HT1080 (cell line): ENCODE data around the gene ZMYM2. TPM values are rescaled to one million over a fixed set of nuclear protein-coding genes. Genes with fewer than 3 reads are reported as not detected.
"Not testable (repeated sequence)": the region's sequence is repeated elsewhere in the genome, so short reads cannot be mapped to it uniquely, and the experiment has no call there.

Experiments
- DNase-seq: peaks from one replicate; pipeline ENCODE4 v3.0.0-alpha.2; 2015; ENCODE audit warnings: low read depth
- polyA plus RNA-seq, 2 experiments: library from polyadenylated mRNA; depleted of rRNA; stranded (reverse); fragments of >200 nt; gene quantifications; 2 replicates each; pipeline ENCODE4 v1.2.3, GENCODE V29; 2015
- total RNA-seq: library from RNA; depleted of rRNA; stranded (reverse); fragments of >200 nt; shearing (Covaris generic); gene quantifications from 2 replicates; pipeline ENCODE4 v1.2.3, GENCODE V29; 2014; rRNA removed

The ZMYM2 gene
- 16.6 and 18.7 TPM in 2 replicates for total RNA-seq
- polyA plus RNA-seq (2015; cell fraction: cytosol; rRNA removed): 17.1 and 21.1 TPM in 2 replicates
- 78.7 and 82.2 TPM in 2 replicates for polyA plus RNA-seq (2015; cell fraction: nucleus; rRNA removed)

DNA sequence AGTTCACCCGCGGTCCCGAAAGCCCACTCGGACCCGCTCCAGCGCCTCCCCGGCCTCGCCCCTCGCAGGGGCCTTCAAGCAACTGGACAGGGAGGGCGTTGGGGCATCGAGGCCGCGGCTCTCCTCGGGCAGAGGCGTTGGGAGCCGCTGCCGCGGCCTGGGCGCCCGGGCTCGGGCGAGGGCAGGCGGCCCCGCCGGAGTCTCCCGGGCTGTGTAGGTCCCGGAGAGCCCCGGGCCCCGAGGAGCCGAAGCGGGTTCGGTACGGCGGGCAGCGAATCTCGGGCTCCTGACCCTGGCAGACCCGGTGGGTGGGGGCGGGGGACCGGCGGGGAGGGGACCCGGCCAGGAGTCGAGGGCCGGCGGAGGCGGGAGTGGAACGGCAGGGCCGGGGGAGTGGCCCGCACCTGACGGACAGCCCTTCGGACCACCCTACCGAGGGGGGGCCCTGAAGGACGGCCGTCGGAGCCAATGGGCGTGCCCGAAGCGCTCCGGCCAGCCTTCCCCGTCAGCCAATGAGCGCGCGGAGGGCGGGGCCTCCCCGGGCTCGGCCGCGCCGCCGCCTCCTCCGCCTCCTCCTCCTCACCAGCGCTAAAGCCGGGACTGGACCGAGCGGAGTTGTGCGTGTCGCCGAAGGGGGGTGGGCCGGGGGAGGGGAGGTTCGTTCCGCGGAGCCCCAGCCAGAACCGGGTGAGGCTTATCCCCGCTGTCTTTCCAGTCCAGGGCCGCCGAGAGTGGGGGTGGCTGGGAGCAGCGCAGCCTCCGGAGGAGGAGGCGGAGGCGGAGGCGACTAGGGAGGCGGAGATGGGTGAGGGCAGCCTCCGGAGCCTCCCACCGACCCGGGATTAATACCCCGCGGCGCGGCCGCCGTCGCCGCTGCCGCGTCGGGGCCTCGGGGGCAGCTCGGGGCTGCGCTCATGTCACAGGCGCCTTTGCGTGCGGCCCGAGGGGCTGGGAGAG is at the start of gene ZMYM2:
ZMYM2 (plus strand) TSS at position 573 of the 957 bp plus-strand sequence. CDS start 34,346 bp downstream, outside the sequence.
- peak; percentile 94 for DNase-seq

DNA sequence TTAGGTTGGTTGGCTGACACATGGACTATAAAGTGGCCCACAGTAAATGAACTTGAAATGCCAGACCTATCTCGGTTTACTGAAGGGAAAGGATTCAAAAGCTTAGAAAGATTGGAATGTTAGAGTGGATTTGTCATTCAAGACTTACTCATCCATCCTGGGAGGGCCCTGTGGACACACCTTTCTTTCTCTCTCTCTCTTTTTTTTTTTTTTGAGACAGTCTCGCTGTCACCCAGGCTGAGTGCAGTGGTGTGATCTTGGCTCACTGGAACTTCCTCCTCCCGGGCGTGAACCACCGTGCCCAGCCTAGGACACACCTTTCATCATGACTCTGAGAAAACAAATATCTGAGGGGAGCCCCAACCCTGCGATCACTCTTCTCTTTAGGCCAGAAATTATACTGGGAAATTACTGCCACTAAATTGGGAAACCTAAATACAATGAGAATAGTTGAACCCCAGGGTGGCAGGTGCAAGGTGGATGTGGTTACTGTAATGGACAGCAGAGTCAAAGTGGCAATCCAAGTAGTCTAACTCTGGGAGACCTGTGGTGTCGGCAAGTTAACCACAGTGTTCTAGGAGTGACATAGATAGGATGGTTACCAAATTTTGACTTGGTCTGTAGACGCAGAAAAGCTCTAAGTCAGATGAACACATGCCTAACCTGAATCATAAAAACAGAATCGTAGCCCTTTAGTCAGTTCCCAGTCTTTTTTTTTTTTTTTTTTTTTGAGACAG is 48.0 kb upstream of the ZMYM2 start:
- peak; percentile 92 for DNase-seq

DNA sequence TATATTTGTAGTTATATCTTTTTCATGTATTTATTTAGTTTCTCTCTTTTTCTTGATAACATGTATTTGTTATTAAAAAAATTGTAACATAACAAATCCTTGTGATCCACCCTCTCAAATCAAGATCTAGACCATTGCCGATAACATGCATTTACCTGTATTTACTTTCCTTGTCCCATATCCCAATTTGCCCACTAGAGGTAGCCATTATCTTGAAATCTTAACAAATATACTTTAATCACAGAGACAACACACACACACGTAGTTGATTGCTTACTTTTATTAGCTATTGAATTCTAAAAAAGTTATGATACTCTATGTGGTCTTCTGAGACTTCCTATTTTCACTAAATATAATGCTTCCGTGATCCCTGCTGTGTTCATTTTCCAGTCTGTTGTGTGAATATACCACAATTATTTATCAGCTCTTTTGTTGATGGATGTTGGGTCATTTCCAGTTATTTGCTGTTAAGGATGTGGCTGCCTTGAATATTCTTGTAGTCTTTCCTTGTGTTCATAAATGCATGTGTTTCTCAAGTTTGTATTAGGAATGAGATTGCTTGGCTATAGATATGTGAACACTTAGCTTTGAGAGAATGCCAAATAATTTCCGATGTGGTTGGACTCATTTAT is 31.3 kb upstream of the ZMYM2 start:
- DNase-seq: peak; percentile 42

DNA sequence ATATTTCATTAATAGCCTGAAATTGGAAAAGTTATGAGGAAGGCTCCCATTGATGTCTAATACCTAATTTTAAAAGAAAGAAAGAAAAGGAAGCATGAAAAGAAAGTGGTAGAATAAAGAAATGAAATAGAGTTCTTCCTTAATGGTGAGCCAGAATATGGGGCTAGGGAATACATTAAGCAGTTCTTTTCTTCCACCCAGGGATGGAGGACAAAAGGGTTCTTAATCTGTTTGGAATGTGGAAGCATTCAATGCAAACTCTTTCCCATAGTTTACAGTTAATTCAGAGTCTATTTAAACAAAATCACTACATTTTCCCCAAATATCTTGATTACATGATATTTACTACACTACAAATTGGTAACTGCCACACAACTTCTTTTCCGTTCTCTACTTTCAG is 18.4 kb upstream of the ZMYM2 start:
- no peak for DNase-seq

DNA sequence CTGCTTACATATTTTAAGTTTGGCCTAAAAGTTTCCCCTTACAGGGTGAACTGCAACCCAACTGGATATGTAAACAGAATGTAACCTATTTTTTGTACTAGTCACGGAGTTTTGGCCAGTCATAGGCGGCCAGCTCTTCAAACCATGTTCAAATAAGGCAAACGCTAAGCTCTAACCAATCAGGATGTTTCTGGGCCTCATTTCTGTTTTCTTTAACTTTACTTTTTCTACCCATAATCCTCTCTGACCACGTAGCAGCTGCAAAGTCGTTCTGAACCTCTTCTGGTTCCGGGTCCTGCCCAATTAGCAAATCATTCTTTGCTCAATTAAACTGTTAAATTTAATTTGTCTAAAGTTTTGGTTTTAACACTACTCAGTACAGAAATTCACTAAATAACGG is 8.2 kb upstream of the ZMYM2 start:
- no peak for DNase-seq

DNA sequence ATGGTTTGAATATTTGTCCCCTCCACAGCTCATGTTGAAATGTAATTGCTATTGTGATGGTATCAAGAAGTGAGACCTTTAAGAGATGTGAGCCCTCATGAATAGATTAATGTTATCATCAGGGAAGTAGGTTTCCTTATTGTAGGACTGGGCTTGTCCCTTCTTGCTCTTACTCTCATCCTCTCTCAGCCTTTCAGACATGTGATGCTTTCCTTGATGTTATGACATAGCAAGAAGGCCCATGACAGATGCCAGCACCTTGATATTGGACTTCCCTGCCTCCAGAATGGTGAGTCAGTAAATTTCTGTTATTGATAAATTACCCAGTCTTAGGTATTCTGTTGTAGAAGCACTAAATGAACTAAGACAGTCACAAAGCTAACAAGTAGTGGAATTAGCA is 5.7 kb upstream of the ZMYM2 start:
- DNase-seq: no peak

DNA sequence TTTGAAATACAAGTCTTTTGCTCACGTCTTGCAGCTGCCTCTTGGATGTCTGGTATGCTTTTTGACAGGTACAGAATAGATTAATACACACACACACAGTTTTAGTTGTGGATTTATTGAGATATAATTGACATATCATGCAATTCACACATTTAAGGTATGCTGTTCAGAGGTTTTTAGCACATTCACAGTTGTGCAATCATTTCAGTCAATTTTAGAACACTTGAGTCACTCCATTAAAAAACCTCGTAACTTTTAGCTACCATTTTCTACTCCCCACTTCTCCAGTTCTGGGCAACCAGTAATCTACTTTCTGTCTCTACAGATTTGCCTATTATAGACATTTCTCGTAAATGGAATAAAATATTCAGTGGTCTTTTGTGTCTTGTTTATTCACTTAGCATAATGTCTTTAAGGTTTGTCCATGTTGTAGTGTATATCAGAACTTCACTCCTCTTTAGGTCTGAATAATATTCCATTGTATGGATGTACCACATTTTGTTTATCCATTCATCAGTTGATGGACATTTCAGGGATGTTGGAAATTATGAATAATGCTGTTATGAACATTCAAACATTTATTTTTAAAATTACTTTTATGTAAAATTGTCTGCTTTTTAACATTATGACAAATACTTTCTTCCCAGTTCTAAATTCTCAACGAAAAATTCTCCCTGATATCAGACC is 2.5 kb upstream of the ZMYM2 start:
- DNase-seq: no peak

DNA sequence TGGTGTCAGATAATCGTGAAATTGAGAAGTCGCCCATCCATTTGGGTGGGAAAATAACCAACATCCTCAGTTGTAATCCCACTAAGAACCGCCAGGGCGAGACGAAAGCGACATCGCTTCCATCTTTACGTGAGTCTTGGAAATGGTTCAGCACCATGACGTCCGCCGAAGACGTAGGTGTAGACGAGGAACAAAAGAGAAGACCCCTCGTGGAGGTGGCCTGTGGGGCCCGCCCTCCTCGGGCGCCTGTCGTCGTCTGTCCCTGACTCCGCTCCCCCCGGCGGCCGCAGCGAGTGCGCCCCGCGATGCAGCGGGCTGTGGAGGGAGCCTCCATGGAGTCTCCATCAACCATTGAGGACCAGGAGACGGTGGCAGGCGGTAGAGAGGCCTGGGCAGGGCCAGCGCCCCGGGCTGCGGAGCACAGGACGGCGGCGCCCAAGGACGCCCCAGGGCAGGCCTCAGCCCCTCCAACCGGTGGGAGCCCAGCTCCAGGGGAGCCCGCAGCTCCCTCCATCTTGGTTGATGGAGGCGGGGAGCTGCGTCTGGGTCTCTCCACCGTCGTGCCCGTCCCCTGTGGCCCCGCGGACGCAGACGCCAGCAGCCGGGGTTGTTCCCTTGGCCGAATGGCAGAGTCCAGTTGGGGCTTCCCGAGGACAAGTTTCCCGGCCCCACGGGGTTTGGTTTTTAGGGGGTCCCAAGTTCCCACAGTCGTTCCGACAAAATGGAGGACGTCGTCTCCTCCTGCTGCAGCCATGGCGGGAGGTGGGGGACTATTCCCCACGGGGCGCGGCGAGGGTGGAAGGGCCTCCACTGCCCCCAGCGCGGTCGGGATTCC is 990 bp upstream of the ZMYM2 start:
- DNase-seq: no peak

DNA sequence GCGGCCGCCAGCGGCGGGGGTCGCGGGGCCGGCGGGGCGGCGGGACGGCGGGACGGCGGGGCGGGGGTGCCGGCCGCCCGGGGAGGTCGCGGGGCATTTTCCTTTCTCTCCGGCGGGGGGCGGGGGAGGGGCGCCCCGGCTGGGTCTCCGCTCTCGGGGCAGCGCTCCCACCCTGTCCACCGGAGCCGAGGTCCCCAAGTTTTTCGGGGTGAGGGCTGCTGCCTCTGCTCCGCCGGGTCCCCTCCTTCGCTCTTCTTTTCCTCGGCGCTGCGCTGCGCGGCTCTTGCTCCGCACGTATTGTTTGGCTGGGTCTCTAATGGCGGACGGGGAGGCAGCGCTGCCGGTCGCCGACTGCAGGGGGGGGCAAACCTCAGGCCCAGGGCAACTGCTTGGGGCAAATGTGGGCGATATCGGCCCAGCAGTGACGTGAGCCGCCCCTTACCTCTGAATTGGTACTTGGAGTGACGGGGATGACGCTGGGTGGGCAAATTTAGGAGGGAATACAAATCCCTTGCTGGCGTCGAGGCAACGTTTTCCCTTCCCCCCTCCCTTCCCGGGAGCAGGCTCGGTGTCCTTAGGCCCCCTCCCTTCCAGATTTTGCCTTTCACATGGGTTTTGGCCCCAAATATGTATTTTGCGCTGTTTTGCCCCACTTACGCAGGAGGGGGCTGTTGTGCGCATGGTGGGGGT is 759 bp downstream of the ZMYM2 start:
- DNase-seq: peak; percentile 38

DNA sequence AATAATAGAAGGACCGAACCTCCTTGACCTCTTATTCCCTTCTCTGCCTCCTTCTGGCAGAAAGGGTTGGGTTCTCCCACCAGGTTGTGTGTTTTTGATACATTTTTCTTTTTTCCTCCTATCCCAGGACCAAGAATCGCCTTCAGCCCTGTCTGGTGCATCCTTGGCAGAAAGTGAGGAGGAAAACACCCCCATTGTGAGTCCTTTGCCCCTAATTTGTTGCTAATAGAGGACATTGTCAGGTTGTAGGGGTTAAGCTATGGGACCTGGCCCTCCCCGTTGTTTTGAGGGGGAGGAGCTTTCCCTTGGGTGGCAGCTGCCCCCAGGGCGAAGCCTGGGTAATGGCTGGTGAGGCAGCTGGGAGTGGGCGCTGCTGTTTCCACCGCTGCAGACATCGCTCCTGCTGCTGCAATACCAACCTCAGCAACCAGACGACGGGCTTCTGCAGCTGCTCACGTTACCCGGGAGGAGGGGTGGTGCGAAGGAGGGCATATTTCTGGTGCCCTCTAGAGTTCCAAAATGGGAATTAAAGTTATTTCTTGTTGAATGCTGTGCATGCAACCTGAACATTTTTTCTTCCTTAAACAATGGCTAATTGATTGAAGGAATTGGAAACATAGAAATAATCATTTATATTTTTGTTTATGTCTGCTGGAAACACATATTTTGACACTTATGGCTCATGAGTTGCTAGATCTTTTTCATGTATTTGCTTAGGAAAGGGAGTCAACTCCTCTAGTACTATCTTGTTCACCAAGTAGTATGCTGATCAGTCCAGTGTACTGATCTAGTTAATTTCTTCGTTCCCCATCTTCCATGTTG is 1.5 kb downstream of the ZMYM2 start:
- DNase-seq: peak; percentile 92

DNA sequence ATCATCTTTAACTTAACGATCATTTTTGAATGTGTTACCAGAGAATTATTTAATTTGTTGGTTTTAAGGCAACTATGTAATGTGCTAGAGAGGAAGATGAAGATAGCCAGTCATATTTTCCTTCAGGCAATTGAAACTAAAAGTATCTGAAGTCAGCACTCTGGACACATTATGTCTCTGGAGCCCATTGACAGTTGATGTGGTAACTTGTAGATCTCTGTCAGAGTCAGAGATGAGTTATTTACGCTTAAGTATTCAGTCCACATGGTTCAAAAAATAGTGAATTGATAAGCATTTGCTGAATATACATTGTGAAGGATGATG is 2.1 kb downstream of the ZMYM2 start:
- DNase-seq: no peak

DNA sequence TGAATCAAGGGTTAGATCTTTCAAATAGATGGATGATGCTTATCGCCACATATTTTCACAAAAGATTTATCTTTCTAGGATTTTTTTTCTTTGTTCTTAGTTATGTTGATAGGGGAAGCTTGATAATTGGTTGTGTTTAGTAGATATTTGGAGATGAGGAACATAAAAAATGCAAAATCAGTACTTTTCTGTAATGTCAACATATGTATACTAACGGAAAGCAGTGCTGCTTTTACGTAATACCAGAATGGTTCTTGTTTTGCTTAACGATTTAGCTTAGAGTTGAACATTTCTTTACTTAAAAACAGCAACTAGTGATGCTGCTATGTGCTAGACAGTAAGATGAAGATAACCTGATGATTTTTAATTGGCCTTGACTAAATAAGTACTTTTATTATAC is 3.0 kb downstream of the ZMYM2 start:
- no peak for DNase-seq

DNA sequence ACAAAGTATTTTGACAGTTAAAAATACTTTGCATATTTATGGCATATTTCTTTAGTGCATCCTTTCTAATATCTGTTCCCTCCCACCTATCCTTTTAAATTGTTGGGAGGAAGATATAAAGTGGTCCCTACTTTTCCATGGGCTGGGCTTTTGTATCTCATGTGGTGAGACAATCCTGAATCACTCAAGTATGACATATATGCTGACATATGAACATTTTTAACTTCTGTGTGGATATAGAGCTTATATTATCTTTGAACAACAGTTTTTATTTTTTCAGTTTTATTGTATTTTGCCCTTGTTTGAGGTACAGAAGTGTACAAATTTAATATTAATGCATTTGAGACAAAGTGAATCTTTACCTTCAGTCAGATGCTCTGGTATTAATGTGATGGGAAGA is 3.4 kb downstream of the ZMYM2 start:
- no peak for DNase-seq

DNA sequence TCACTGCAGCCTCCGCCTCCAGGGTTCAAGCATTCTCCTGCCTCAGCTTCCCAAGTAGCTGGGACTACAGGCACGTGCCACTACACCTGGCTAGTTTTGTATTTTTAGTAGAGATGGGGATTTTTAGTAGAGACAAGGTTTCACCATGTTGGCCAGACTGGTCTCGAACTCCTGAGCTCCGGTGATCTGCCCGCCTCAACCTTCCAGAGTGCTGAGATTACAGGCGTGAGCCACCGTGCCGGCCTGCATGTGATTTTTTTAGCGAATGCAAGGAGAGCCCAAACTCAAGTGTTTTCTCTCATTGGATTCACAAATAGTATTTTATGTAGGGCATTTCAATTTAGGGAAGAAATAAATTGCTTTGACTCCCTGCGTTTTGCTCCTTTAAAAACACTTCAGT is 4.4 kb downstream of the ZMYM2 start:
- DNase-seq: no peak

DNA sequence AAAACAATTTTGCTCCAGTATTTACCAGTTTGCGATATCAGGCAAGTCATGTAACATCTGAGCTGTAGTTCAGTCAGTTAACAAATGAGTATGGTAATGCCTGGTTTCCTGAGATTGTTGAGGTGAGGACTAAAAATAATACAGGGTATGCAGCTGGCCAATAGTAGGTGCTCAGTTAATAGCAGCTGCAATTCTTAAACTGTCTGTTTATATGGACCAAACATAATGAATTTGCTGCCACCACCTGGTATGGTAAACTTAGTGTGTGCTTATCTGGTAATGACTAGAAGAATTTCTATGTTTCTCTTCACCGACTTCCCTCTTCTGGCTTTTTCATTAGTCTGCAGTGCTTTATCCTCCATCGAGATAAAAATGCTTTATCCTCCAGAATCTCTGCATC is 9.1 kb downstream of the ZMYM2 start:
- DNase-seq: no peak

DNA sequence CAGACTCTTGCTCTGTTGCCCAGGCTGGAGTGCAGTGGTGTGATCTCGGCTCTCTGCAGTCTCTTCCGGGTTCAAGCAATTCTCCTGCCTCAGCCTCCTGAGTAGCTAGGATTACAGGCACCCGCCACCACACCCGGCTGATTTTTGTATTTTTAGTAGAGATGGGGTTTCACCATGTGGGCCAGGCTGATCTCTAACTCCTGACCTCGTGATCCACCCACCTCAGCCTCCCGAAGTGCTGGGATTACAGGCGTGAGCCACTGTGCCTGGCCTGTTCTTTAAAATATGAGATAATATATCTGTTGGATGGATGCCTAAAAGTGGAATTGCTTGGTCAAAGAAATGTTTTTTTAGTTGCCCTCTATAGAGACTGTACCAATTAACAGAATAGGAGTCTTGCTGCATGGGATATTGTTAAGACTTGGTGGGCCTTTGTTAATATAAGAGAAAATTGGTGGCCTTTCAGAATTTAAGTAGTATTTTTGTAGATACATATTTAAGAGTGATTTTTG is 16.0 kb downstream of the ZMYM2 start:
- not testable (repeated sequence) for DNase-seq

DNA sequence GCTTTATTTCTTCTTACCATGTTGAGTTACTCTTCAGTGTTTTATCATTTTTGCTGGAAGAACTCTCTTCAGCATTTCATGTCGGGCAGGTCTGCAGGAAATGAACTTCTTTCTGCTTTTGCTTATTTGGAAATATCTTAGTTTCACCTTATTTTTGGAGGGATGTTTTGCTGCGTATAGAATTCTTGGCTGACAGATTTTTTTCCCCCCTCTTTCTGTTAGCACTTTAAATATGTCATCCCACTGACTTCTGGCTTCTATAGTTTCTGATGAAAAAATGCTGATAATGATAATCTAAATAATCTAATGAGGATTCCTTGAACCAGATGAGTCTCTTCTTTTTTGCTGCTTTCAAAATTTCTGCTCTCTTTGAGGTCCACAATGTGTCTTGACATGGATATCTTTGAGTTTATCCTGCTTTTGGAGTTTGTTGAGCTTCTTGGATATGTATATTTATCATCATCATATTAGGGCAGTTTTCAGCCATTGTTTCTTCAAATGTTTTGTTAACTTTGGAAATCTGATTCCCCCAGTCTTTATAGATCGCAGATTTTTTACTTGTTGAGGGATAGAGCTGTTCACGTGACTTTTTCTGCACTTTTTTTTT is 20.4 kb downstream of the ZMYM2 start:
- DNase-seq: no peak

DNA sequence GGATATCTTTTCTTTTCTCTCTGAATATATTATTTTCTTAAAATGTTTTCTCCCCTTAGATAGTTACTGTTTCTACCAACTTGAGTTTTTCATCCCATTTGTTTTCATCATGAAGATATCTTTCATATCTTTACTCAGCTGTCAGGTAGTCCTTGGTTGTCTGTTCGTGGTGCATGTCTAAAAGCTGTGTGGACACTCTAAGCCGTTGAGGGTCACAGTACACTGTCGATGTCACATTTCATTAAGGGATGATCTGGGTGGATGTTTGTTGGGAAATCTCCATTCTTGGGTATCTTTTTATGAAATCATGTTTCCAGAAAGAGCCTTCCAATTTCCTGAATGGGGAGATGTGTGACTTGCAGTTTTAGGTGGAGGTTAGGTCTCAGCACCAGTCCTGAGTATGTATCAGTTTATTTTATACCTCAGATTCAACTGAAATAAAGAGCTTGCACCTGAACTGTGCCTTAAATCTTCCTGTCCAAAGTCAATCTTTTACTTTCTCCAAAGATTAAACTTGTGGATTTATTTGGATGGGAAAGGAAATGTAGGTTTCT is 23.2 kb downstream of the ZMYM2 start:
- DNase-seq: no peak
